Erythroblast (primary cell): ENCODE measurements around the gene ATOX1.

Experiments
- DNase-seq, 2 experiments: peaks; one replicate each; lab custom pipeline; 2025; lab: John Stamatoyannopoulos, UW
- GATA1 ChIP-seq: IDR thresholded peaks from 2 replicates; pipeline ENCODE4 v1.6.1; 2011; ENCODE audit warnings: low read depth, mild to moderate bottlenecking, control low read depth, low read length, moderate library complexity
- POLR2A ChIP-seq: IDR thresholded peaks from 2 replicates; pipeline ENCODE4 v1.6.1; 2011; ENCODE audit warnings: mild to moderate bottlenecking, low read length

Gene ATOX1

DNA sequence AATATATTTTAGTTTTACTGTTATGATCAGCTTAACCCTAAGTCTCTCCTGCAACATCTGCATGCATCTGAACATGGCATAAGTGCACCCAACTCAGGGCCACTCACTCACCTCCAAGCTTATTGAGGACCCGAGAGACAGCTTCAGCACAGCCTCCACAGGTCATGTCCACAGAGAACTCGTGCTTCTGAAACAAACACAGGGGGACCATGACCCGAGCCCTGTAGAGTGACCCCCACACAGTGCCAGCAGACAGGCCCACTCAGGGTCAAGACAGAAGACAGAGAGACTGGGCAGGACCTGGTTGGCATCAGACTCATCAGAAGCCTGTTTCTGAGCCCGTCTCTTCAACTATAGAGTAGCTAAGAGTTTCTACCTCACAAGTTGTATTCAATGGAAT, 6.8 kb downstream of the ATOX1 start:
- no peak for DNase-seq
- no peak for TF ChIP-seq GATA1
- no peak for TF ChIP-seq POLR2A

DNA sequence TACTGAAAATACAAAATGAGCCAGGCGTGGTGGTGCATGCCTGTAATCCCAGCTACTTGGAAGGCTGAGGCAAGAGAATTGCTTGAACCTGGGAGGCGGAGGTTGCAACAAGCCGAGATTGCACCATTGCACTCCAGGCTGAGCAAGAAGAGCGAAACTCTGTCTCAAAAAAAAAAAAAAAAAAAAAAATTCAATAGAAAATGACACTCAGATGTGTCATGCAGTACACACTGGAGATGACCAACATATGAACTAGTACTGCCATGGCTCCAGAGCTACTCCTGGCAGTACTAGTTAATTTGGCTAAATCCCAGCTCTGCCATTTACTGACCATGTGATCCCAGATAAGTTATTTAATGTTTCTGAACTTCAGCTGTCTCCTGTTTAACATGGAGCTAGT, 7.3 kb downstream of the ATOX1 start:
- TF ChIP-seq GATA1 (no peak), POLR2A (no peak)

DNA sequence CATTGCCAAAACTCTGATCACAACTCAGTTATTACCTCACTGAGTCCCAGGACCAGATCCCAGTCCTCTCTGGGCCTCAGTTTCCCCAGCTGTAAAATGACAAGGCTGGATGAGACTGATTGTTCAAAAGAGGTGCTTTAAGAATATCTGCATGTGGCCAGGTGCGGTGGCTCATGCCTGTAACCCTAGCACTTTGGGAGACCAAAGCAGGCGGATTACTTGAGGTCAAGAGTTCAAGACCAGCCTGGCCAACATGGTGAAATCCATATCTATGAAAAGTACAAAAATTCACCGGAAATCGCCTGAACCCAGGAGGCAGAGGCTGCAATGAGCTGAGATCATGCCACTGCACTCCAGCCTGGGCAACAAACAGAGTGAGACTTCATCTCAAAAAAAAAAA, 8.3 kb downstream of the ATOX1 start:
- no peak for DNase-seq

More for the DNA sequence above, 7.3 kb downstream of the ATOX1 start:
- no peak for DNase-seq

GRCh38 chr5:151745071-151745705, 13.2 kb downstream of the ATOX1 start:
- TF ChIP-seq GATA1 (no peak), POLR2A (no peak)
- DNase-seq = no peak

More for the DNA sequence above, 8.3 kb downstream of the ATOX1 start:
- TF ChIP-seq GATA1 (no peak), POLR2A (no peak)

DNA sequence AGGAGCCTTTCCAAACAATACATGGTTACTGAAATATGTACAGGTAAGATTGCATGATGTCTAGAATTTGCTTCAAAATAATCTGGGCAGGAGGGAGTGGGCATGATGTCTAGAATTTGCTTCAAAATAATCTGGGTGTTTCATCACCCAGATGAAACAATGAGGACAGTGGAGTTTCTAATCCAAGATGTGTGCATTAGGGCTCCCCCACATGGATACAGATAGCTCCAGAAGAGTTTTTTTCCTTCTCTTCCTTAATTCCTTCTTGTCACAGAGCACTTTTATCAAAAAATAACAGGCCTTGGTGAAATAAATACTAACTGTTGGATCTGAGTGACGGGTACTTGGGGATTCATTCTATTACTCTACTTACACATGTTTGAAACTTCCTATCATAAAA, 14.9 kb downstream of the ATOX1 start:
- no peak for DNase-seq
- no peak for TF ChIP-seq GATA1
- no peak for TF ChIP-seq POLR2A

GRCh38 chr5:151742870-151743294, 15.5 kb downstream of the ATOX1 start:
- TF ChIP-seq GATA1 (no peak), POLR2A (no peak)
- DNase-seq = peak in 1 of 2 experiments; percentile 9

DNA sequence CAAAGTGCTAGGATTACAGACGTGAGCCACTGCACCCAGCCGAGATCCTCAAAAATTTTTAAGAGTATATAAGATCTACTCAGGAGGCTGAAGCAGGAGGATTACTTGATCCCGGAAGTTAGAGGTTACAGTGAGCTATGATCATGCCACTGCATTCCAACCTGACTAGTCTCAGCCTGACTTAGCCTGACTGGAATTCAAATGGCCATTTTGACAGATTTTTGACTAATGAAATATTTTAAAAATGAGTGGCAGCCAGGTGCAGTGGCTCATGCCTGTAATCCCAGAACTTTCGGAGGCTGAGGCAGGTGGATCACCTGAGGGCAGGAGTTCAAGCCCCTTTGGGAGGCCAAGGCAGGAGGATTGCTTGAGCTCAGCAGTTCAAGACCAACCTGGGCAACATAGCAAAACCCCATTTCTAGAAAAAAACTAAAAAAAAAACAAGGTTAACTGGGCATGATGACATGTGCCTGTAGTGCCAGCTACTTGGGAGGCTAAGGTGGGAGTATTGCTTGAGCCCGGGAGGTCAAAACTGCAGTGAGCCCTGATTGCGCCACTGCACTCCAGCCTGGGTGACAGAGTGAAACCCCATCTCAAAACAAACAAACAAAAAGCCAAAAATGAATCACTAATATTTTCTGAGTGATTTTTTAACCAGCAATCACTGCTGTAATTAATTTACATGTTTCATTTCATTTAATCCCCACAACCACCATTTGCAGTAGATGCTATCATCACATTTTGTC, 16.6 kb downstream of the ATOX1 start:
- TF ChIP-seq POLR2A (no peak), GATA1 (no peak)
- DNase-seq = no peak

GRCh38 chr5:151740958-151741373, 17.5 kb downstream of the ATOX1 start:
- TF ChIP-seq GATA1 (no peak), POLR2A (no peak)
- DNase-seq = no peak

- TF ChIP-seq GATA1 = no peak
- TF ChIP-seq POLR2A = no peak
- peak; percentile 65 to 80 for DNase-seq
Measured at GRCh38 chr5:151740336-151740942, 18.0 kb downstream of the ATOX1 start.

DNA sequence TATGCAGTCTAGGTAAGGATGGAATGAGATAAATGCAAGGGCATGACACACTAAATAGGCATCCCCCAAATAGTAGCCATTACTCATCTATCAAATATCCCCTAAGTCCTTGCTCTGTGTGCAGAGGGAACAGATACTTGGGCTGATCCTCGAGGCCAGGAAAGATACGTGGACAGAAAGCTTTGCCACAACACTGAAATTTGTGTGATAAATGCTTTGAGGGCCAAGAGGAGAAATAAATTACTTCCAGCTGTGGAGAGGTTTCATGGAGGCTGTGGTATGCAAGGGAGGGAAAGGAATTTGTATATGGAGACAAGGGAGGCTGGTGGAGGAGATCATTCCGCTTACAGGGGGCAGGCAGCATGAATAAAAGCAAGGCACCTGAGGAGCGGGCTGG, 18.5 kb downstream of the ATOX1 start:
- TF ChIP-seq GATA1 (no peak), POLR2A (no peak)
- no peak for DNase-seq

DNA sequence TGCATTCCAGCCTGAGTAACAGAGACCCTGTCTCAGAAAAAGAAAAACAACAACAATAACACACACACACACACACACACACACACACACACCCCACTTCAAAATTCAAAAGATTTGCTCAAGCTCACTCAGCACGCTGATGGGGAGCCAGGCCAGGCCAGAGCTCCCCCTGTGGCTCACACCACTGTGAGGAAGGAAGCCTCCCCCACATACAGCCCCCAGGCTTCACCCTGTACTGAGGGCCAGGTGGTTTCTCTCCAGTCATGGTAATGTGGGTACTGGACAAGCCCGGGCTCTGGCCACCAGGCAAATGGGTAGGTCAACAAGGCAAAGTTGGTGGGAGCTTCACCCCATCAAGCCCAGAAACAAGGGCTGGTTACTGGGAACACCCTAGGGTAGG, 19.0 kb downstream of the ATOX1 start:
- no peak for TF ChIP-seq GATA1
- TF ChIP-seq POLR2A = no peak
- DNase-seq = no peak

- no peak for TF ChIP-seq POLR2A
- no peak for TF ChIP-seq GATA1
- no peak for DNase-seq
Measured at GRCh38 chr5:151738125-151738848, 20.1 kb downstream of the ATOX1 start.

DNA sequence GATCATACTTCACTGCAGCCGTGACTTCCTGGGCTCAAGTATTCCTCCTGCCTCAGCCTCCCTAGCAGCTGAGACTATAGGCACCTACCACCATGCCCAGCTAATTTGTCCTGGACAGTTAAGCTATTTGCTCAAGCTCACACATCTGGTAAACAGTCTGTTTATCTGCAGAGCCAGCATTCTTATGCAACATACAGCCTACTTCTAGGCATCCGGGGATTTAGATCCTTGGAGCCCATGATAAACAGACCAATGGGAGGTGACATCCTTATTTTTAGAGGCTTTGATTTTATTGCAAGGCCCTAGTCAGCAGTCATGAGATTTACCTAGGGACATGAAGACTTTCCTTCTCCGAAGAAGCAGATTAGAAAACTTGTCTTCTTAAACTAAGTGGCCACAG, 21.0 kb downstream of the ATOX1 start:
- TF ChIP-seq GATA1 (no peak), POLR2A (no peak)
- DNase-seq = no peak
